ENCODE data around the gene SLC13A5. TPM values are rescaled to one million over a fixed set of nuclear protein-coding genes. Genes with fewer than 3 reads are reported as not detected.

The SLC13A5 gene
- total and polyA plus RNA-seq, 5 donors from 2014 or later, result not detected

DNA sequence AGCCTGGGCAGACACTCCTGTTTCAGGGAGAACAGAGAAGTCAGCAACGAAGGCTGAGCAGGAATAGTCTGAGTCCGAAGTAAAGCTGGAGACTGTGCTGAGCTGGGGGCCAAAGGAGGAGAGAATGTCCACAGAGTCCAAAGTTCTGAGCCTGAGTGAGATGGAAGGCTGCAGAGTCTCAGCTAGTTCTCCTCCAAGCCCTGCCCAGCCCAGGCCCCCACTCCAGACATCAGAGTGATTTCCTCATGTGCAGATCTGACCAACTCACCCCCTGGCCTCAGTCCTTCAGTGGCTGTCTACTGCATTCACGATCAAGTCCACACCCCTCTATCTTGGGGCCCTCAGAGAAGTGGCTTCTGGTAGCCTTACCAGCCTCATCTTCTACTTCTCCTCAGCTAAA, 21.6 kb downstream of the SLC13A5 start:
- Histone ChIP-seq H3K9me3 (ENCODE audit: control insufficient read depth in 2 of 2, low read length in 2 of 2) (no peaks in the 10 kb centered on the region), H3K4me3 (ENCODE audit: low read depth, low read length) (no peak overlapping the region), H3K27me3 (ENCODE audit: control insufficient read depth, insufficient read depth, low read length) (peaks cover 3% of the 10 kb centered on the region), H3K27ac (ENCODE audit: insufficient read depth, low read length, poor library complexity, severe bottlenecking) (no peak overlapping the region), H3K4me1 (ENCODE audit: control insufficient read depth, insufficient read depth, low read length, poor library complexity, severe bottlenecking) (no peaks in the 10 kb centered on the region), H3K36me3 (ENCODE audit: control insufficient read depth, insufficient read depth, low read length) (no peaks in the 10 kb centered on the region)
- Mint-ChIP-seq H3K4me3 (no peak overlapping the region), H3K9me3 (peaks cover 0 to 2% (median 0%) of the 10 kb centered on the region in 7 donors), H3K27ac (no peak overlapping the region), H3K27me3 (peaks cover 24% of the 10 kb centered on the region), H3K4me1 (no peaks in the 10 kb centered on the region), H3K36me3 (no peaks in the 10 kb centered on the region)
- DNase-seq (no peak), ATAC-seq (ENCODE audit: low read depth in 2 of 2) (no peak)

DNA sequence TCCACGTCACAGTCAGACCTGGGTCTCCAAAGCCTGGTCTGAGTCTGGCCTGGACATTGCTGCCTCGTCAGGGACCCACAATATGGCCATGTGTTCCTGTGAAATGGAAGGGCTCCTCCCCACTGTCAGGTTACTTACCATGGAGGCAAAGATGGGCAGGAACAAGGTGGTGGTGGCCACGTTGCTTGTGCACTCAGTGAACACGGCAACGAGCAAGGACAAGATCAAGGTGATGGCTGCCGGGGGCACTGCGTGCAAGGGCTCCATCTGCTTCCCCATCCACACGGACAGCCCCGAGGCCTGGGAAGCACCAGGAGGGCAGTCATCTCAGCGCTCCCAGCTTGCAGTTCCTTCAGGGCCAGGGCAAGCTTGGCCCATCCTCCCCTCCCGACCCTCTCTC, 22.5 kb downstream of the SLC13A5 start:
- H3K27ac Mint-ChIP-seq, result no peak overlapping the region
- peaks cover 0 to 2% (median 0%) of the 10 kb centered on the region in 7 donors for H3K9me3 Mint-ChIP-seq
- H3K4me3 ChIP-seq (ENCODE audit: low read depth, low read length), result no peak overlapping the region

DNA sequence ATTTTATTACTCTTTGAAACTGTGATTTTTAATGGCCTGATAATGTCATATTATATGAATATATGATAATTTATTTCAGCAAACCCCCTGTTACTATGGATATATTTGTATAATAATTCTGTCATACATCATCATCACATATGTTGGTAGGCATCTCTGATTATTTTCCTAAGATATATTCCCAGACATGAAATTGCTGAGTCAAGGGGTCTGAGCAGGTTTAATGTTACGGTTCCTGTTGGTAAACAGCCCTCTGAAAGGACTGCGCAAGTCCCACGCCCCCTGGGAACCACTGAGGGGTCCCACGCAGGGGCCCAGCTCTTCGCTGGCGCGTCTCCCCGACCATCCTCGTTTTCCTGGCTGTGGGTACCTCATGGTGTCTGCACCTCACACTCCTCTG, 24.2 kb downstream of the SLC13A5 start:
- Histone ChIP-seq H3K4me3 (ENCODE audit: low read depth, low read length) (no peak overlapping the region), H3K36me3 (ENCODE audit: control insufficient read depth, insufficient read depth, low read length) (no peaks in the 10 kb centered on the region), H3K4me1 (ENCODE audit: control insufficient read depth, insufficient read depth, low read length, poor library complexity, severe bottlenecking) (no peaks in the 10 kb centered on the region), H3K27me3 (ENCODE audit: control insufficient read depth, insufficient read depth, low read length) (no peaks in the 10 kb centered on the region), H3K9me3 (ENCODE audit: control insufficient read depth in 2 of 2, low read length in 2 of 2) (no peaks in the 10 kb centered on the region), H3K27ac (ENCODE audit: insufficient read depth, low read length, poor library complexity, severe bottlenecking) (no peak overlapping the region)
- Mint-ChIP-seq H3K4me3 (no peak overlapping the region), H3K4me1 (no peaks in the 10 kb centered on the region), H3K27me3 (peaks cover 29% of the 10 kb centered on the region), H3K27ac (no peak overlapping the region), H3K36me3 (peaks cover under 1% of the 10 kb centered on the region), H3K9me3 (peaks cover 0 to 2% (median 0%) of the 10 kb centered on the region in 7 donors)
- ATAC-seq (ENCODE audit: low read depth in 2 of 2) (no peak), DNase-seq (no peak)

More for the DNA sequence above, 22.5 kb downstream of the SLC13A5 start:
- Histone ChIP-seq H3K9me3 (ENCODE audit: control insufficient read depth in 2 of 2, low read length in 2 of 2) (no peaks in the 10 kb centered on the region), H3K4me1 (ENCODE audit: control insufficient read depth, insufficient read depth, low read length, poor library complexity, severe bottlenecking) (no peaks in the 10 kb centered on the region), H3K36me3 (ENCODE audit: control insufficient read depth, insufficient read depth, low read length) (no peaks in the 10 kb centered on the region), H3K27me3 (ENCODE audit: control insufficient read depth, insufficient read depth, low read length) (peaks cover 3% of the 10 kb centered on the region), H3K27ac (ENCODE audit: insufficient read depth, low read length, poor library complexity, severe bottlenecking) (no peak overlapping the region)
- Mint-ChIP-seq H3K4me1 (no peaks in the 10 kb centered on the region), H3K36me3 (no peaks in the 10 kb centered on the region), H3K4me3 (no peak overlapping the region), H3K27me3 (peaks cover 24% of the 10 kb centered on the region)
- DNase-seq (no peak), ATAC-seq (ENCODE audit: low read depth in 2 of 2) (no peak)

DNA sequence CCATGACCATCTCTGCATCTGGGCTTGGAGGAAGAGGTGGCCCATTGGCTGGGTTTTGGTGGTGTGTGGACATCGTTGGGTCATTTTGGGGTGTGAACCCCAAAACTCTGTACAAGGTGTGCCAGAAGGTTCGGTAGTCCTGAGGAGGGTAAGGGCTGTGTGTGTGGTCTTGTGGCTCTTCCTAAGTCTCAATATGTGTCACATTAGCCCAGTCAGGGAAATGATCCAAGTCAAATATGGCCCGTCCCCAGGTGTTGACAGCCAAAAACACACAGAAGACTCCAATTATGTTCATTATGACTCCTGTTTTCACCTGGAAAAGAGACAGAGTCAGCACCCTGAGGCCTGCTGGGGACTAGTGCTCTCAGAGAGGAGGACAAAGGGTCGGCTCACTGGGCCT, 27.1 kb downstream of the SLC13A5 start:
- H3K9me3 ChIP-seq (ENCODE audit: control insufficient read depth in 2 of 2, low read length in 2 of 2), result no peaks in the 10 kb centered on the region
- Mint-ChIP-seq H3K4me3 (no peak overlapping the region), H3K27ac (no peak overlapping the region), H3K9me3 (peaks cover 0 to 2% (median 0%) of the 10 kb centered on the region in 7 donors), H3K36me3 (peaks cover 3% of the 10 kb centered on the region), H3K27me3 (peaks cover 27% of the 10 kb centered on the region), H3K4me1 (no peaks in the 10 kb centered on the region)
- no peak for ATAC-seq (ENCODE audit: low read depth in 2 of 2)
- no peak for DNase-seq
- no peaks in the 10 kb centered on the region for H3K36me3 ChIP-seq (ENCODE audit: control insufficient read depth, insufficient read depth, low read length)
- no peaks in the 10 kb centered on the region for H3K4me1 ChIP-seq (ENCODE audit: control insufficient read depth, insufficient read depth, low read length, poor library complexity, severe bottlenecking)
- H3K27me3 ChIP-seq (ENCODE audit: control insufficient read depth, insufficient read depth, low read length), result peaks cover 2% of the 10 kb centered on the region
- H3K4me3 ChIP-seq (ENCODE audit: low read depth, low read length), result no peak overlapping the region
- no peak overlapping the region for H3K27ac ChIP-seq (ENCODE audit: insufficient read depth, low read length, poor library complexity, severe bottlenecking)

DNA sequence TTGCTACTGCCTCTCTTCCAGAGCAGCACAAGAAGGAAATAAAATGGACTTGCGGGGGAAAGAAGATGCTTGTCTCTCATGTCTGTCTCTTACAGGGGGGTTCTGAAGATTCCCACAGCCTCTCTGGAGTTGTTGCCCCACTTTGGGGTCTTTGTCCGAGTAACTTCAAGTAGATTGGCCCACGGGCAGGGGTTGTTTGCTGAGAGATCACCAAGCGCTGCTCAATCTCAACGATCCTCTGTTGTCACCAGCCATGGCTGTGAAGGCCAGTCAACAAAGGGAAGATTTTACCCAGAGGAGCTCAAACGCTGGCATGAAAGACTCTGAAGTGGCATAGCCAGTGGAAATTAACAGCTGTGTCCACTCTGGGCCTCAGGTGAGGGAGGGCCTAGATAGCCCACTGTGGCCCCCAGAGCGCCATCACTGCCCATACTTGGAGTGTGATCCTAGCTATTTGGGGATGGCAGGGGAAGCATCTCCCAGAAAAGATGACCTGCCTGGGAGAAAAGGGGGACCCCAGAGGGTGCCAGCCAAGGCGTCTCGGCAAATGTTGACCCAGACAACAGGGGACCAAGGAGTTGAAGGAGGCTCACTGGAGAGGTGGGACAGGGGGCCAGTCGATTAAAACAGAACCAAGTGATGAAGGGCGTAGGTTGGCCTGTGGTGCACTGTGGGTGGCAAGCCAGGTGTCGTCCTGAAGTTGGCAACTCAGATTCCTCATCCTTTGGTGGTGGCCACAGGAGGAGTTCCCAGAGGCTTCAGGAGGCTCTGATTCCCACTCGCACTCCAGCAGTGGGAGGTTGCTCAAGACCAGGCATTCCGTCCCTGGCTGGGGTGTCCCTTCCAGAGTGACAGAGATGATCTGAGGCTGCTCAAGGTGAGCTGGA, 28.0 kb downstream of the SLC13A5 start:
- no peak overlapping the region for H3K27ac Mint-ChIP-seq
- H3K27me3 Mint-ChIP-seq, result peaks cover 24% of the 10 kb centered on the region
- ATAC-seq (ENCODE audit: low read depth in 2 of 2), result no peak

DNA sequence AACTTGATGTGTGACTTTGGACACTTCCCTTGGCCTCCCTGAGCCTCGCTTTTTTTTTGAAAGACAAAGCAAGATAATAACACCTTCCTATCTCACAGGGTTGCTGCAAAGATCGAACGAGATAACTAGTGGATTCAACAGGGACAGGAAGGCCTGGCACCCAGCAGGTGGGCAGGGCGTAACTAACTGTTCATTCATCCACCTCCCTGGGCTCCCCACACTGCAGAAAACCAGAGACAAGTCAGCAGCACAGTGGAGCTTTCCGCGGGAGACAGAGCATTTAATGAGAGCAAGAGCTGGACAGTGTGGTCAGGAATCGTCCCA, 28.7 kb downstream of the SLC13A5 start:
- Histone ChIP-seq H3K27ac (ENCODE audit: insufficient read depth, low read length, poor library complexity, severe bottlenecking) (no peak overlapping the region), H3K36me3 (ENCODE audit: control insufficient read depth, insufficient read depth, low read length) (no peaks in the 10 kb centered on the region), H3K27me3 (ENCODE audit: control insufficient read depth, insufficient read depth, low read length) (peaks cover 2% of the 10 kb centered on the region), H3K9me3 (ENCODE audit: control insufficient read depth in 2 of 2, low read length in 2 of 2) (no peaks in the 10 kb centered on the region), H3K4me1 (ENCODE audit: control insufficient read depth, insufficient read depth, low read length, poor library complexity, severe bottlenecking) (no peaks in the 10 kb centered on the region), H3K4me3 (ENCODE audit: low read depth, low read length) (no peak overlapping the region)
- ATAC-seq (ENCODE audit: low read depth in 2 of 2) (no peak), DNase-seq (no peak)
- Mint-ChIP-seq H3K4me3 (no peak overlapping the region), H3K36me3 (peaks cover 3% of the 10 kb centered on the region), H3K9me3 (peaks cover 0 to 2% (median 0%) of the 10 kb centered on the region in 7 donors), H3K4me1 (no peaks in the 10 kb centered on the region), H3K27ac (no peak overlapping the region), H3K27me3 (peaks cover 22% of the 10 kb centered on the region)

More for the DNA sequence above, 28.0 kb downstream of the SLC13A5 start:
- no peak overlapping the region for H3K27ac ChIP-seq (ENCODE audit: insufficient read depth, low read length, poor library complexity, severe bottlenecking)
- no peaks in the 10 kb centered on the region for H3K9me3 ChIP-seq (ENCODE audit: control insufficient read depth in 2 of 2, low read length in 2 of 2)
- H3K4me3 ChIP-seq (ENCODE audit: low read depth, low read length), result no peak overlapping the region
- no peaks in the 10 kb centered on the region for H3K4me1 ChIP-seq (ENCODE audit: control insufficient read depth, insufficient read depth, low read length, poor library complexity, severe bottlenecking)
- Mint-ChIP-seq H3K36me3 (peaks cover 3% of the 10 kb centered on the region), H3K9me3 (peaks cover 0 to 2% (median 0%) of the 10 kb centered on the region in 7 donors), H3K4me3 (no peak overlapping the region), H3K4me1 (no peaks in the 10 kb centered on the region)
- H3K27me3 ChIP-seq (ENCODE audit: control insufficient read depth, insufficient read depth, low read length), result peaks cover 2% of the 10 kb centered on the region
- no peak for DNase-seq
- no peaks in the 10 kb centered on the region for H3K36me3 ChIP-seq (ENCODE audit: control insufficient read depth, insufficient read depth, low read length)

DNA sequence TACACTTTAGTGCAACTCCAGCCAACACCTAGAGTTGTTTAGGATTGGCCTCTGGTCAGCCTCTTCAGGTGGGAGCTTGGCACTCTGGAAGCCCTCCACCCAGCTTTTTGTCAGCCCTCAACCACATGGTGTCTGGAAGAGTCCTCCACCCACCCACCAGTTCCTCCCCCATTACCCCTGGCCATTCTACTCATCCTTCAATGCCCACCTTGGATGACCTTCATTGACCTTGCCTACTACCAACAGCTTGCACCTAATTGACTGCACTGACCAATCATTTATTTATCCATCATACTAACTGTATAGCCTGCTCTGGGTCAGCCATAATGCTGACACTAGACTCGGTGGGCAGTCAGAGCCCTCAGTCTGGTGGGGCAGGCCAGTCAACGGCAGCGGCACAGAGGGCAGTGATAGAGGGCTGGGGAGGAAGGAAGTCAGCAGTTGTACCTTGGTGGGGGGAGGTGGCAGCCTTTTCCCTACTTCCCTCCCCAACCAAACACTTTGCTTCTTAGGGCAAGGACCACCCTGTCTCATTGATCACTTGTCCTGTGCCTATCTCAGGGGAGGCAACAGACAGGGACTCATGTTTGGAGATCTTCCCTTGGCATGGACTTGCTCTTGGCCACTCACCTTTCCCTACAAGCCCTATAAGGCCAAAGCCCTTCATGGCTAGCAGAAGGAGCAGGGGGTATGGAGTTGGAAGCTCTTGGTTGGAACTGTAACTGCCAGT, 29.3 kb downstream of the SLC13A5 start:
- no peak overlapping the region for H3K27ac ChIP-seq (ENCODE audit: insufficient read depth, low read length, poor library complexity, severe bottlenecking)
- Mint-ChIP-seq H3K27me3 (peaks cover 22% of the 10 kb centered on the region), H3K27ac (no peak overlapping the region), H3K4me1 (no peaks in the 10 kb centered on the region), H3K9me3 (peaks cover 0 to 2% (median 0%) of the 10 kb centered on the region in 7 donors), H3K36me3 (peaks cover 3% of the 10 kb centered on the region), H3K4me3 (no peak overlapping the region)
- H3K4me3 ChIP-seq (ENCODE audit: low read depth, low read length), result no peak overlapping the region
- no peaks in the 10 kb centered on the region for H3K4me1 ChIP-seq (ENCODE audit: control insufficient read depth, insufficient read depth, low read length, poor library complexity, severe bottlenecking)
- H3K9me3 ChIP-seq (ENCODE audit: control insufficient read depth in 2 of 2, low read length in 2 of 2), result no peaks in the 10 kb centered on the region
- DNase-seq, result no peak
- peaks cover 2% of the 10 kb centered on the region for H3K27me3 ChIP-seq (ENCODE audit: control insufficient read depth, insufficient read depth, low read length)
- H3K36me3 ChIP-seq (ENCODE audit: control insufficient read depth, insufficient read depth, low read length), result no peaks in the 10 kb centered on the region
- no peak for ATAC-seq (ENCODE audit: low read depth in 2 of 2)
